Measurements from ENCODE around the gene AP1M2.
"Not testable (repeated sequence)": the region's sequence is repeated elsewhere in the genome, so short reads cannot be mapped to it uniquely, and the experiment has no call there.

AP1M2 gene

DNA sequence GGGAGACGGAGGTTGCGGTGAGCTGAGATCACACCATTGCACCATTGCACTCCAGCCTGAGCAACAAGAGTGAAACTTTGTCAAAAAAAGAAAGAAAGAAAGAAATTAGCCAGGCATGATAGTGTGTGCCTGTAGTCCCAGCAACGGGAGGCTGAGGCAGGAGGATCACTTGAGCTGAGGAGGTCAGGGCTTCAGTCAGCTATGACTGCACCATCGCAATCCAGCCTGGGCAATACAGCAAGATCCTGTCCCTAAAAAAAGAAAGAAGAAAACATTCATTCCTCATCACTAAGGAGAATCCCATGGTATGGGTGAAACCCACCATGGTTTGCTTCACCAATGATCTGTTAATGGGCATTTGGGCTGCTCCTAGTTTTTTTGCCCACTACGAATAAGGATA is 13.0 kb upstream of the AP1M2 start:
- DNase-seq: no peak

DNA sequence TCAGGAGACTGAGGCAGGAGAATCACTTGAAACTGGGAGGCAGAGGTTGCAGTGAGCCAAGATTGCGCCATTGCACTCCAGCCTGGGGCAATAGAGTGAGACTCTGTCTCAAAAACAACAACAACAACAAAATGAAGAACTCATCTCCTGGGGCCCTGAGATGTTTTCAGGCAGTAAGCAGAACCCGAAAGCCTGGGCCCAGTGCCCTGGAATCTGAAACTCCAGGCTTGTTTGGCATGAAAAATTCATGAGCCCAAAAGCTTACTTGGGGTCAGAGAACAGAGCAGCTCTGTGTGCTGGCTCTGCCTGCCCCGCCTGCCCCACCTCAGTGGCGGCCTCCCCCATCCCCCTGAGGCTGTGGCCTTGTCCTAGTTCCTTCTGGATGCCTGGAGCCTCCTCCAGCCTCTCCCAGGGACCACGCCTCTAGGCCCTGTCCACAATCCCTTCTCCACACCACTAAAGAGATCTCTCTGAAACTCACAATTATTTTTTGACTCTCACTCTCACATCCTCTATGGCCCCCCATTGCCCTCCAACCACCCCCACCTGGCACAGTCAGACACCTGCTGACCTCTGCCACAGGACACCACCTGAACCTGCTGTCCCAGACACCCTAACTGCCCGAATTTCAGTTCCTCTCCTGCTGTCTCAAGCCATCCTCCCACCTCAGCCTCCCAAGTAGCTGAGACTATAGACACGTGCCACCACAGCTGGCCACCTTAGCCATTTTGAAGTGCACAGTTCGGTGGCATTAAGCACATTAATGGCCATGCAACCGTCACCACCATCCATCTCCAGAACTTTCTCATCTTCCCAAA is 6.9 kb upstream of the AP1M2 start:
- no peak for DNase-seq

DNA sequence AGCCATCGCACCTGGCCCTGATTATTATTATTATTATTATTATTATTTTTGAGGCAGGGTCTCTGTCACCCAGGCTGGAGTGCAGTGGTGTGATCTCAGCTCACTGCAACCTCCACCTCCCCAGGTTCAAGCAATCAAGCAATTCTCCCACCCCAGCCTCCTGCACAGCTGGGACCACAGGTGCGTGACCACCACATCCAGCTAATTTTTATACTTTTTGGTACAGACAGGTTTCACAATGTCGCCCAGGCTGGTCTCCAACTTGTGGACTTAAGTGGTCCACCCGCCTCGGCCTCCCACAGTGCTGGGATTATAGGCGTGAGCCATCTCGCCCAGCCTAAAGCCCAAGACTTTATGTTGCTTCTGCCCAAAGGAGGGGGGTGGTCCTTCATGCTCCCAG is 6.0 kb upstream of the AP1M2 start:
- DNase-seq: no peak

DNA sequence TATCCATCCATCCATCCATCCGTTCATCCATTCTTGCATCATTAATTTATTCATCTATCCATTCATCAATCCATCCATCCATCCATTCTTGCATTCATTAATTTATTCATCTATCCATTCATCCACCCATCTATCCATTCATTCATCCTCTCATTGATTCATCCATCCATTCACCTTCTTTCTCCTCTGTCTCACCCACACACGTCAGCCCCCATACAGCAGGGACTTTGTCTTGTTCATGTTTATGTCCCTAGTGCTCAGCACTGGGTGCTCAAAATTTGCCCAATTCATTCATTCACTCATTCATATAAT is 683 bp upstream of the AP1M2 start:
- no peak for DNase-seq

GRCh38 chr19:10586396-10586795 is 716 bp downstream of the AP1M2 start:
- no peak for DNase-seq

DNA sequence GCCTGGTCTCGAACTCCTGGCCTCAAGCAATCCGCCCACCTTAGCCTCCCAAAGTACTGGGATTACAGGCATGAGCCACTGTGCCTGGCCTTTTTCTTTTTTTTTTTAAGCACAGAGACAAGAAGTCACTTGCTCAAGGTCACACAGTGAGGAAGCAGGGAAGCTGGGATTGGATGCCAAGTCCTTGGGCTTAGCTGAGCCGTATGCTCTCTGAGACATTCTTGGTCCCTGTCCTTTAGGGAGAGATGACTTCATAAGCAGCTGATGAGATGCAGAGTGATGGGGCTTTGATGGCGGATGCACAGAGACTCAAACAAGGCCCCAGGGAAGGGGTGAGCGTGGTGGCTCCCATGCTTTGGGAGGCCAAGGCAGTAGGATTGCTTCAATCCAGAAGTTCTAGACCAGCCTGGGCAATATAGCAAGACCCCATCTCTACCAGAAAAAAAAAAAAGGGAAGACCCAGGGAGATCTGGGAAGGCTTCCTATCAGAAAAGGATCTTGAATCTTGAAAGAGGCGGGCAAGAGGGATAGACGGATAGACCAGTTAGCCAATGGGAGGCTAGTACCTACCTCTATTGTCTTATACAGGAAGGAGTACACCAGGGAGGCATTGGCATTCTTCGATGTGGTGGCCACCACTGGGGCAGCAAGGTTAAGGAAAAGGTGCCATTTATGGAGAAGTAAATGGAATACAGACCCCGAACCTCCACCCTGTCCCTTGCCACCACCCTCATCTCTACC is 3.9 kb downstream of the AP1M2 start:
- no peak for DNase-seq

GRCh38 chr19:10582091-10582490 is 5.0 kb downstream of the AP1M2 start:
- DNase-seq: no peak

GRCh38 chr19:10580979-10581631 is 6.0 kb downstream of the AP1M2 start:
- peak; percentile 89 for DNase-seq

- no peak for DNase-seq
These were observed 9.2 kb downstream of the AP1M2 start for GRCh38 chr19:10577951-10578350.

DNA sequence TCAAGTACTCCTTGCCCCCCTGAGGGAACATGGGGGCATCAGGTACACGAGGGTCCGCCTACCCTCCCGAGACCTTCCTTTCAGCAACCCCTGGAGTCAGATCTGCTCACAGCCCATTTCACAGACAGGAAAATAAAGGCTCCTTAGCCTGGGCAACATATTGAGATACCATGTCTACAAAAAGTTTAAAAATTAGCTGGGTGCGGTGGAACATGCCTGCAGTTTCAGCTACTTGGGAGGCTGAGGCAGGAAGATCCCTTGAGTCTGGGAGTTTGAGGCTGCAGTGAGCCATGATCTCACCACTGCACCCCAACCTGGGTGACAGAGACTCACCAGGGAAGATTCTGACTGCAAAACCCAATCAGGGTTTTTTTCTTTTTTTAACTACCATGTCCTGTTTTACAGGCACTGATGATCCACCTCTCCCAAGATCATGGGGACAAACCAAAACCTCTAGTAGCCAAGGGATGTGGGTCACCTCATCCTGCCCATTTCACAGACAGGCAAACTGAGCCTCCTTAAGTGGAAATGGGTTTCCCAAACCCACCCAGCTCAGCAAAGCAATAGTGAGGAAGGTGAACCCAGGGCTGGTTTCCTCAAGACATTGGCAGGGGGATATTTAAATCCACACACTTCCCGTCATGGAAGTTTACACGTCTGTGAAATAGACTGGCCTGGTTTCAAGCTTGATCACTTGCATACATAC is 11.9 kb downstream of the AP1M2 start:
- DNase-seq: no peak

- DNase-seq: no peak
These were observed 12.7 kb downstream of the AP1M2 start for GRCh38 chr19:10574462-10574861.

DNA sequence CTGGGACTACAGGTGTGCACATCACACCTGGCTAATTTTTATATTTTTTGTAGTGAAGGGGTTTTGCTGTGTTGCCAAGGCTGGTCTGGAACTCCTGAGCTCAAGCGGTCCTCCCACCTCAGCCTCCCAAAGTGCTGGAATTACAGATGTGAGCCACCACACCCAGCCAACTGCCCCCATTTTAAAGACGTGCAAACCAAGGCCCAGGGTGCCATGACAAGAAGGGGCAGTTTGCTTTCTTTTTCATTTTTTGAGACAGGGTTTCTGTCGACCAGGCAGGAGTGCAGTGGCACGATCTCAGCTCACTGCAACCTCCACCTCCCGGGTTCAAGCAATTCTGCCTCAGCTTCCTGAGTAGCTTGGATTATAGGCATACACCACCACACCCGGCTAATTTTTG is 13.3 kb downstream of the AP1M2 start:
- not testable (repeated sequence) for DNase-seq

DNA sequence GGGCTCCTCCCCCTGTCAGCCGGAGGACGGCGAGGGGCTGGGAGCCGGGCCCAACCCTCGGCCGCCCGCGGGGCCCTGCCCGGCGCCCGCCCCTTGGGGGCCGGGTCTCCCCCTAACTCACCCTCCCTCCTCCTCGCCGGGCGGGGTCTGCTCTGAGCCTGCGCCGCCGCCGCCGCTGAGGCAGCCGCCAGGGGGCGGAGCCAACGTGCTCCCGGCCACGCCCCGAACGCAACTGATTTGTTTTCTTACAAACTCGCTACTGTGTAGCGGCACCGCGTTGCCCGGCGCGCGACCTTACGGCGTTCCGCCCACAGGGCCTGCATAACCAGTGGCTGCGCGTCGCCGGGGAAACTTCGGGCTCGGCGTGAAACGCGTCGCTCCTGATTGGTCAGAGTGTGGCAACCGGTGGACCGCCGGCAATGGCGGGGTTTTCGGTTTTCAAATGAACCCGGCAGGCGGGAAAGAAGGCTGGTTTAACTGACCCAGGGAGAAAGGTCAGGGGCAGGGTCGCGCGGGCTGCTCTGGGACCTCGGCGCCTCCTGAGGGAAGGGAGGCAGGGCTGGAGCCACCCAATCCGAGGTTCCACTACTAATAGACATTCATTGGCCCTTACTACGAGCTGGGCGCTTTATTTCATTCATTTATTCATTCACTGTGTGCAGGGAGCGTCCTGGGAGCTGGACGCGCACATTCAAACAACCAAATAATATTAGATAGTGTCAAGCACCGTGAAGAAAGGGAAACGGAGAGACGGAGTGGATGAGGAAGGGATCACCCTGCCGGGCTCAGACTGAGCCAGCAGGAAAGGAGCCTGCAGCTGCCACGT is 18.1 kb downstream of the AP1M2 start, which contains the start of gene CDKN2D:
CDKN2D (minus strand) TSS at position 154 of the 826 bp plus-strand sequence. CDS start 326 bp downstream, outside the sequence.
- peak; percentile 99 for DNase-seq

DNA sequence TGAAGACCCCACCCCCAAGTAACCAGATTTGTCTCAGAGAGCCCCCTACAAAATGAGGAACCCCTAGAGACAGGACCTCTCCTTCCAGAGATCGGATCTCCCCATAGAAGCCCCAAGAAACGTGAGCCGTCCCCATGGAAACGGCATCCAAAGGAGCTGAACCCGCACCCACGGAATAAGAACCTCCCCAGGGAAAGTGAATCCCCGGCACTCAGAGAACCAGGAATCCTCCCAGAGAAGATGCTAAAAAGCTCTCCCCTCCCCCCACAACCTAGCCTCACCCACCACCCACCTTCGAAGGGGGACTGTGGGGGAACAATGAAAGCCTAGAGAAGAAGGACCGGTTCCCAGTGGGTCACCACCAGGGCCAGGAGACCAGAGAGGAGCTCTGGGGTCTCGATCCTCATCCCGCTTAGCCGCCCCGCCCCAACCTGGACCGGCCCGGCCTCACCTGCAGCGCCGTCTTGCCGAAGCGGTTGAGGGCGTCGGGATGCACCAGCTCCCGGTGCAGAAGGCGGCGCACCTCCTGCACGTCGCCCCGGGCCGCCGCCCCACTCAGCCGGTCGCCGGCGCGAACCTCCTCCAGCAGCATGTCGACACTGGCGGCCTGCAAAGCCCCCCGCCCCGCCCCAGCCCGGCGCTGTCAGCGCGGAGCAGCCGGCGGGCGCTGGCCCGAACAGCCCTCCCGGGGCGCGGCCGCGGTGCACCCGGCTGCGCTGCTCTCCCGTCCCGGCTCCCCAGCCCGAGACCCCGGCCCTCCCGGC is 18.9 kb downstream of the AP1M2 start:
- peak; percentile 37 for DNase-seq

GRCh38 chr19:10567656-10568055 is 19.5 kb downstream of the AP1M2 start:
- DNase-seq: no peak

- no peak for DNase-seq
These were observed 20.3 kb downstream of the AP1M2 start for GRCh38 chr19:10566658-10567410.

DNA sequence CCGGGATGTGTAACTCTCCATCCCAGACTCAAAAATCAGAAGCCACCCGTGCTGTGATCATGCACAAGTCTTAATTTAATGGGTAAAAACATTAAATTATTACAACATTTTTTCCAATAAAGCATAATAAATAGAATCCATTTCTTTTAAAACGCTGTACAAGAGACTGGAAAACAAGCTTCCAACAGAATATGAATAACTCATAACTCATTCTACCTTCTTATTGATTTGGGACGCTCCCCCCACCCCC is 20.8 kb downstream of the AP1M2 start:
- DNase-seq: no peak

GRCh38 chr19:10565567-10566407 is 21.3 kb downstream of the AP1M2 start, which contains the start of gene KRI1:
KRI1 (minus strand) TSS chr19:10566010; CDS start chr19:10565999, 11 bp downstream.
- DNase-seq: peak; percentile 98

DNA sequence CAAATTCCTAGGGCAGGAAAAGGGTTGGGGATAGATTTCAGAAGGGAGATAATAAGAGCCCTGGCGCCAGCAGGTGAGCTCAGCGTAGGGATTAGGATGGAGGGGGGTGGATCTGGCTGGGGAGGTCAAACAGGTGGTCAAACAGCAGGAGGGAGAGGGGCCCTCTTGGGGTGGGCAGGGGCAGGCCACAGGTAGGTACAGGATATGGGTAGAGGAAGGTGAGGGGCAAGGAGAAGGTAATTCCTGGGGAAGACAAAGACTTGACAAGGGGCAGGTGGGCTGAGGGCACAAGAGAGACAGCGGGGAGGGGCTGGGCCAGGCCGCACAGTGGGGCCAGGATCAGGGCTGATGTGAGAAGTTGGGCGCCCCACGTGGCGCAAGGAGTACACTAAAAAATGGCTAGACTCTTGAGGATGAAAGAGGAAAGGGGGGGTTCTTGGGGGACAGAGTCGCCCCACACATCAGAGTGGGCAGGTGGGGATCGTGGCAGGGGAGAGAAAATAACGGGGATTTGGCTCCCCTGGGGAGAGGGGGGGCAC is 22.0 kb downstream of the AP1M2 start:
- DNase-seq: peak; percentile 54

DNA sequence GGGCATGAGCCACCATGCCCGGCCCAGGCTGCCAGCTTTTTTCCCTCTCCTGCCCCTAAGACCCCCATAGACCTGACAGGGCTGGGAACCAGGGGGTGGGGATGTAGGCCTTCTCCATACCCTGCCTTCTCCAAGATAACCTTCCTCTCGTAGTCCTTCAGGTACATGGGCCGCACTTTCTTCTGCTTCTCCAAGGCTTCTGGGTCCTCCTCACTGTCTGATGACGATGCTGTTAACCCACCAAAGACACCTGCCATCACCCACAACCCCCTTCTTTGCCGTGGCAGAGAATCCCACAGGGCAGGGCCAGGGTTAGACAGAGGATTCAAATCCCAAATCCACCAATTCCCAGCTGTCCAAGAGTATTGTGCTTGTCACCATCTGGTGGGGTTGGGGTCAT is 24.5 kb downstream of the AP1M2 start:
- DNase-seq: no peak
